GM18511 (cell line): ENCODE results near the gene BCAS3.
"Not testable (repeated sequence)": the region's sequence is repeated elsewhere in the genome, so short reads cannot be mapped to it uniquely, and the experiment has no call there.

ENCODE experiments used
- ATAC-seq: cut with Tn5 transposase; IDR thresholded peaks from one replicate; pipeline ENCODE4 v1.9.1; 2021; ENCODE audit warnings: mild to moderate bottlenecking, moderate library complexity; ENCODE audit not compliant: unreplicated experiment

Gene BCAS3

GRCh38 chr17:61351745-61352407, 674.2 kb downstream of the BCAS3 start:
- ATAC-seq: no peak

- ATAC-seq: no peak
Observed at GRCh38 chr17:61352408-61352770, 674.7 kb downstream of the BCAS3 start.

DNA sequence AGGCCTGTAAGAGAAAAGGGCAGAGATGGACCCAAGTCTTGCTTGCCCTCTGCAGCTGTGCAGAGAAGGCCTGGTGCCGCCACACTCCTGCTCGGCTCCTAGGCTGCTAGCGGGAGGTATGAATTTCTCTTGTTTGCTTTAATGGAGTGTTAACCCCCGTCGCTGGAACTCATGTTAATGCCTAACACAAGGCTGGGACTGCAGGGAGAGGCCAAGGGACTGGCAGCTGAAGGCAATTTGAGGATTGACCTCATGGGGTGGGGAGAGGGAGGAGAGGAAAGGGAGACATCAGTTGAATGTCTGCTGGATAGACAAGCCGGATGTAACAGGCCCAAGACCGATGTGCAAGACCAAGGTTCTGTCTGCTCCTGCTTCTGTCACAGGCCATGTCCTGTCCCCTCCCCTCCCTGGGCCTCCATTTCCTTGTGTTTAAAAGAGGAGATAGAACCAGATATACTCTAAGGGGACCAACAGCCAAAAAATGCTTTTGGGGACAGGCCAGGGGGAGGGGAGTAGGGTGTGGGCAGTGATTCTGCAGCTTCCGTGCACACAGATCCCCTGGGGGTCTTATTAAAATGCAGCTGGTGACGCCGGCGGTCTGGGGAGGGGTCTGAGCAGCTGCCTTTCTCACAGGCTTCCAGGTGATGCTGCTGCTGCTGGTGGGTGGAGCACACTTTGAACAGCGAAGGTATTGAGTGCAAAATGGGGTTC, 675.3 kb downstream of the BCAS3 start:
- no peak for ATAC-seq

GRCh38 chr17:61353615-61354014, 676.0 kb downstream of the BCAS3 start:
- no peak for ATAC-seq

DNA sequence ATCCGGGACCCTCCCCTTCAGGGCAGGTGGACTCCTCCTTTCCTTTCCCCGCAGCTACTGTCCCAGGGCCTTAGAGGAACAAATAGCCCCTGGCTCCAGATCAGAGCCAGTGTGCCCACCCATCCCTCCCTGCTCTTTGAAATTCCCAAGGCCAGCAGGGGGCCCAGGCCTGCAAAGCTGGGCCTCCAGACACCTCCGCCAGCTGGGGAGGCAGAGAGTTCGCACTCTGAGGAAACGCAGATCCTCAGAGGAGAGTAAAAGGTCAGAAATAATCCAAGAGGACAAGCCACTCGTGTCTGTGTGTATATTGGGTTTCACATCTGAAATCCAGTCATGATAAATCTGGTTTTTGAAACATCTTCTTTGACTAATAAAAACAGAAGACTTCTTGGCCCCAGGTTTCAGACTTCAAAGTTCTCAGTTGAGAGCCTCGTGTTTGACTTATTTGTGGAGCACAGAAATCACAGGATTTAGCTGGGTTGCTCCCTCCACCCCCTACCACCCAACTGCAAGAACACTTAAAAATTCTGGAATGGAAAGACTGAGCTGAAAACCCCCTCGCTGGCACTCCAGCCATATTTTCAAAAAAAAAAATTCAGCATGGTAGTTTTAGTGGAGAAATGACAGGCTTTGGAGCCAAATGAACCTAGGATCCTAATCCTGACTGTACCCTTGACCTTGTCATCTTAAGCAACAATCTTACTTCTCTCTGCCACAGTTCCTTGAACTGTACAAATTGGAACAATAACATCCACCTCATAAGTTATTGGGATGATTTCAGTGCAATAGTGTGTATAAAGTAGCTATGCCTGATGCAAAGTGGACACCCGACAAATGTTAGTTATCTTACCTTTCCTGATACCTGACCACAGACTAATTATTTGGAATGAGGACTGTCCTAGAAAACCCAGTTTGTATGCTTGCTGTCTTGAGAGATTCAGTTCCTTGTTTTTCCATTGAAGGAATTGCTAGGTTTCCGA, 677.5 kb downstream of the BCAS3 start:
- ATAC-seq: no peak

- not testable (repeated sequence) for ATAC-seq
Observed at GRCh38 chr17:61357061-61357460, 679.4 kb downstream of the BCAS3 start.

DNA sequence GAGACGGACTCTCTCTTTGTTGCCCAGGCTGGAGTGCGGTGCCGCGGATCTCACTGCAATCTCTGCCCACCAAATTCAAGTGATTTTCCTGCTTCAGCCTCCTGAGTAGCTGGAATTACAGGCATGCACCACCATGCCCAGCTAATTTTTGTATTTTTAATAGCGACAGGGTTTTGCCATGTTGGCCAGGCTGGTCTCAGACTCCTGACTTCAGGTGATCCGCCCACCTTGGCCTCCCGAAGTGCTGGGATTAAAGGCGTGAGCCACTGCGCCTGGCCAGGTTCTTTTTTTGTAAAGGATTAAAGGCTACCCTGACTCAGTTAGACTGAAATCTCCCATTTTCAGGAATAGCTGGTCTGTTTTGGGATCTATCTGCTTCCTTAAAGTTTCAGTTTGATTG, 681.9 kb downstream of the BCAS3 start:
- ATAC-seq: not testable (repeated sequence)

GRCh38 chr17:61360318-61360943, 682.8 kb downstream of the BCAS3 start:
- ATAC-seq: no peak

GRCh38 chr17:61361084-61361483, 683.4 kb downstream of the BCAS3 start:
- no peak for ATAC-seq

DNA sequence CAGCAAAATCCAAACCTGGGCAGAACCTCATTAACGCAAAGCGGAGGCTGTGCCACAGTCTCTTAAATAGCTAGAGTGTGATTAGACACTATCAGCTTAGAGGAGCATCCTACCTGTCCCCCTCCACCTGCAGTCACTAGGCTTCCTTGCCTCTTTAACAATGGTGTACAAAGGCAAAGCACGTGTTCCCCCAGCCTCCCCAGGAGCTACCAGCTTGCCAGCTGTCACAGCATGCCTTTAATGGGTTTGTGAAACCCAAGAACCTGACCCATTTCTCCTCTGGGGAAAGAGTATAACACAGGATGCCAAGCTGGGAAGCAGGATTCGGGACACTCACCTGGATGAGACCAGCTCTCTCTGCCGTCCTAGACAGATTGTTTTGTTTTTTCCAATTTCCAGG, 684.7 kb downstream of the BCAS3 start:
- no peak for ATAC-seq

- ATAC-seq: no peak
Observed at GRCh38 chr17:61362852-61363600, 685.4 kb downstream of the BCAS3 start.

GRCh38 chr17:61363601-61364462, 686.2 kb downstream of the BCAS3 start:
- no peak for ATAC-seq

DNA sequence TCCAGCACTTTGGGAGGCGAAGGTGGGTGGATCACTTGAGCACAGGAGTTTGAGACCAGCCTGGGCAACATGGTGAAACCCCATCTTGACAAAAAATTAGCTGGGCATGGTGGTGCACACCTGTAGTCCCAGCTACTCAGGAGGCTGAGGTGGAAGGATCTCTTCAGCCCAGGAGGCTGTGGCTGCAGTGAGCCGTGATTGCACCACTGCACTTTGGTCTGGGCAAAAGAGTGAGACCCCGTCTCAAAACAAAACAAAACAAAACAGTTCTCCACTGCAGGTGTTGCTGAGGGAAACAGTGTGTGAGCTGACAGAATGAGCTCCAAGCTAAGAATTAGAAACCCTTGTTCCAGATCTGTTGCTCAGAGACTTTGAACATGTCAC, 686.8 kb downstream of the BCAS3 start:
- no peak for ATAC-seq

- no peak for ATAC-seq
Observed at GRCh38 chr17:61366076-61366714, 688.5 kb downstream of the BCAS3 start.

- no peak for ATAC-seq
Observed at GRCh38 chr17:61366715-61367413, 689.2 kb downstream of the BCAS3 start.

GRCh38 chr17:61368049-61368831, 690.6 kb downstream of the BCAS3 start:
- no peak for ATAC-seq

DNA sequence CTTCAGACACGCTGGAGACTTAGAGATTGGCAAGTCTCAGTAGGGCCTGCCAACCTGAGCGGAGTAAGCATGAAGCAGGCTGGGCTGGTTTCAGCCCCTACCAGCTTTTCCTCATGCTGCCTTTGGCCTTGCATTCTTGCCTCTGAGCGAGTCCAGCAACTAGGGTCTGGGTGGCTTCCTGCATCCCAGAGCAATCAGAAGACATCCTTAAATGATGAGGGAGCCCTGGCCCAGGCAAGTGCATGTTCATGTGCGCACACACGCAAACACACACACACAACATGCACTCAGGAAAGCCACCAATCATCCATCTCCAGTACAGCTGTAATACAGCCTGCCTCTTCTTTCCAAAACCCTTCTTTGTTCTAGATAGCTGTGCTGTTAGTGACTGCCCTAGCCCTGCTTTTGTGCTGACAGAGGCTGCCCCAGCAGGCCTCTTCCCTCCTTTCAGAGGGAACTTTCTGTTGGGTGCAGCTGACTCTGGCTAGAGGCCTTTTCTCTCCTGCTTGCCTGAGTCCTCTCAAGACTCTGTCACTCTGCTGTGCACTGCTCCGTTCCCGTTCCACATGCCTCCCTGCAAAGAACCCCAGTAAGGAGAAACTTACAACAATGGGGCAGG, 691.3 kb downstream of the BCAS3 start:
- no peak for ATAC-seq
